Testis (tissue), 3 donors: Measurements from ENCODE around the gene NGRN. TPM values are rescaled to one million over a fixed set of nuclear protein-coding genes. Genes with fewer than 3 reads are reported as not detected.

Experiments used
- DNase-seq: peaks from one replicate; pipeline ENCODE4 v3.0.0-alpha.2; 2019
- H3K27ac ChIP-seq, 2 donors: fragments of 200-600 bp; sonication (generic); one replicate each; pipeline ENCODE4 v1.5.1; 2019
- H3K27me3 ChIP-seq: fragments of 200-600 bp; sonication (generic); one replicate; pipeline ENCODE4 v1.5.1; 2019
- H3K36me3 ChIP-seq: fragments of 200-600 bp; sonication (generic); one replicate; pipeline ENCODE4 v1.5.1; 2017; ENCODE audit warnings: low read depth; ENCODE audit errors: missing control alignments
- H3K4me1 ChIP-seq: fragments of 200-600 bp; sonication (generic); one replicate; pipeline ENCODE4 v1.5.1; 2019
- H3K4me3 ChIP-seq, 2 donors: fragments of 200-600 bp; sonication (generic); one replicate each; pipeline ENCODE4 v1.5.1; 2017 to 2019
- H3K9me3 ChIP-seq: fragments of 200-600 bp; sonication (generic); one replicate; pipeline ENCODE4 v1.5.1; 2017
- POLR2A ChIP-seq: fragments of 450-650 bp; IDR thresholded peaks from one replicate; pipeline ENCODE4 v1.6.1; 2017; ENCODE audit warnings: antibody characterized with exemption, mild to moderate bottlenecking, moderate library complexity
- whole genome bisulfite sequencing, 2 donors: methylation state at CpG; one replicate each; pipeline ENCODE4 v1.1.5; 2018; 5-methylcytosine and 5-hydroxymethylcytosine counted together
- intact Hi-C: fragments of 100-400 bp; cut with DNase I; formaldehyde crosslinking; loops from one replicate; pipeline ENCODE4 v1.15.1; 2023; ENCODE audit warnings: low total_unique reads
- polyA plus RNA-seq: library from polyadenylated mRNA; stranded (reverse); fragments of 350-450 nt; fragmentation: Illumina TruSeq; extraction: RNeasy Lipid Tissue Mini Kit (QIAGEN cat#74804); gene quantifications from one replicate; pipeline ENCODE4 v1.2.3, GENCODE V29; 2014; ENCODE audit warnings: low read depth, low replicate concordance; ENCODE audit not compliant: insufficient read depth
- total RNA-seq, 2 donors: library from RNA; depleted of rRNA; stranded (reverse); fragments of >200 nt; gene quantifications; one replicate each; pipeline ENCODE4 v1.2.3, GENCODE V29; 2016
- TF ChIP-seq, protein P1 (sequence below), 3 experiments: fragments of 450-650 bp in 2 of 3; fragments of 200-600 bp in 1 of 3; sonication (generic) in 1 of 3; IDR thresholded peaks; one replicate each; pipeline ENCODE4 v1.5.1; 2016 to 2019; ENCODE audit warnings: antibody characterized with exemption in 3 of 3, mild to moderate bottlenecking in 2 of 3, moderate library complexity in 1 of 3

Gene NGRN
- total and polyA plus RNA-seq, 3 donors from 2014 or later = 82.9 to 95.6 (median 86.1) TPM

DNA sequence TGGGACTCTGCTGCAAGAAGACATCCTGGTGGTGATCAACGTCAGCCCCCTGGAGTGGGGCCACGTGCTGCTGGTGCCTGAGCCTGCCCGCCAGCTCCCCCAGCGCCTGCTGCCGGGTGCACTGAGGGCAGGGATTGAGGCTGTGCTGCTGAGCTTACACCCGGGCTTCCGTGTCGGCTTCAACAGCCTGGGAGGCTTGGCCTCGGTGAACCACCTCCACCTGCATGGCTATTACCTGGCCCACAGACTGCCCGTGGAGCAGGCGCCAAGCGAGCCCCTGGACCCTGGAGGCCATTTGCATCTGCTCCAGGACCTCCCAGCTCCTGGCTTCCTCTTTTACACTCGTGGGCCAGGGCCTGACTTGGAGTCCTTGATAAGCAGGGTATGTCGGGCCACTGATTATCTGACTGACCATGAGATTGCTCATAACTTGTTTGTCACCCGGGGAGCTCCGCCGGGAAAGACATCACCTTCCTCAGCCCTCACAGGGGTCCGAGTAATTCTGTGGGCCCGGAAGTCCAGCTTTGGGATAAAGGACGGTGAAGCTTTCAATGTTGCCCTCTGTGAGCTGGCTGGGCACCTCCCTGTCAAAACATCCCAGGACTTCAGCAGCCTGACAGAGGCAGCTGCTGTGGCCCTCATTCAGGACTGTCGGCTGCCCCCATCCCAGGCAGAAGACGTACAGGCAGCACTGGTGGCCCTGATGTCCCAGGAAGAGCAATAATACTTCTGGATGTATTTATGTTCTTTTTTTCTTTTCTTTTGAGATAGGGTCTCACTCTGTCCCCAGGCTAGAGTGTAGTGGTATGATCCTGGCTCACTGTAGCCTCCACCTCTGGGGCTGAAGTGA, 23.9 kb upstream of the NGRN start:
- no peak overlapping the region for H3K27ac ChIP-seq
- no peaks in the 10 kb centered on the region for H3K9me3 ChIP-seq
- DNase-seq = no peak
- no peaks in the 10 kb centered on the region for H3K36me3 ChIP-seq
- TF ChIP-seq POLR2A = no peak
- TF ChIP-seq, protein P1, sequence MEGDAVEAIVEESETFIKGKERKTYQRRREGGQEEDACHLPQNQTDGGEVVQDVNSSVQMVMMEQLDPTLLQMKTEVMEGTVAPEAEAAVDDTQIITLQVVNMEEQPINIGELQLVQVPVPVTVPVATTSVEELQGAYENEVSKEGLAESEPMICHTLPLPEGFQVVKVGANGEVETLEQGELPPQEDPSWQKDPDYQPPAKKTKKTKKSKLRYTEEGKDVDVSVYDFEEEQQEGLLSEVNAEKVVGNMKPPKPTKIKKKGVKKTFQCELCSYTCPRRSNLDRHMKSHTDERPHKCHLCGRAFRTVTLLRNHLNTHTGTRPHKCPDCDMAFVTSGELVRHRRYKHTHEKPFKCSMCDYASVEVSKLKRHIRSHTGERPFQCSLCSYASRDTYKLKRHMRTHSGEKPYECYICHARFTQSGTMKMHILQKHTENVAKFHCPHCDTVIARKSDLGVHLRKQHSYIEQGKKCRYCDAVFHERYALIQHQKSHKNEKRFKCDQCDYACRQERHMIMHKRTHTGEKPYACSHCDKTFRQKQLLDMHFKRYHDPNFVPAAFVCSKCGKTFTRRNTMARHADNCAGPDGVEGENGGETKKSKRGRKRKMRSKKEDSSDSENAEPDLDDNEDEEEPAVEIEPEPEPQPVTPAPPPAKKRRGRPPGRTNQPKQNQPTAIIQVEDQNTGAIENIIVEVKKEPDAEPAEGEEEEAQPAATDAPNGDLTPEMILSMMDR (IDR thresholded peaks at IDR 0.05) = no peak
- H3K27me3 ChIP-seq = no peaks in the 10 kb centered on the region
- intact Hi-C loops = no loop called here
- H3K4me3 ChIP-seq = no peak overlapping the region
- no peaks in the 10 kb centered on the region for H3K4me1 ChIP-seq
- WGBS, 2 donors = 79 to 83% methylated on average over 2 to 20 of the region's 22 CpGs

DNA sequence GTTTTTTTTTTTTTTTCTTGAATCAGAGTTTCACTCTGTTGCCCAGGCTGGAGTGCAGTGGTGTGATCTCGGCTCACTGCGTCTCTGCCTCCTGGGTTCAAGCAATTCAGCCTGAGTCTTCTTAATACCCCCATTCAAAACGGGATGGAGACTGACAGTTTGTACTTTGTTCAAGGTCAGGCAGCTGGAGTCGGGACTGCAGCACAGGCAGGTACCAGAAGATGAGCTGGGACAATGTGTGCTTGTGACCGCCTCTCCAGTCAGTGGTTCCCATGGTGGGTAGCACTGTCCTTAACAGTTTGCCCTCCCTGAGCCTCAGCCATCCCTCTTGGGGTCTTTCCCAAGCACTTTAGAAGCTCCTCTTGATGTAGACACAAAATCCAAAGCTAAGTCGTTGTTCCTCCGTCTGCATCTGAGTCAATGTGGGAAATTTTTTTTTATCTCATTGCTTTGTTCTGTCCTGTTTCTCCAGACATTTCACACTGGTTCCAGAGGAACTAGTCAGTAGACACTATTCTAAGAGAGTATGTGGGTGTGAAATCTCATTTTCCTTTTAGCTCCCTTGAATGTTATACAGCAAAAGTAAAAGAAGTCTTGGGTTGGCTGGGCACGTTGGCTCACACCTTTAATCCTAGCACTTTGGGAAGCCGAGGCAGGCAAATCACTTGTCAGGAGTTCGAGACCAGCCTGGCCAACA, 21.4 kb upstream of the NGRN start:
- no peaks in the 10 kb centered on the region for H3K36me3 ChIP-seq
- DNase-seq = no peak
- H3K9me3 ChIP-seq = no peaks in the 10 kb centered on the region
- intact Hi-C loops = no loop called here
- H3K27me3 ChIP-seq = no peaks in the 10 kb centered on the region
- WGBS, 2 donors = 46 to 55% methylated on average over 10 of the region's 10 CpGs
- peak overlapping the region in 1 of 2 donors; percentile 15 for H3K27ac ChIP-seq
- no peak overlapping the region for H3K4me3 ChIP-seq
- no peak for TF ChIP-seq POLR2A
- TF ChIP-seq, protein P1 (IDR thresholded peaks at IDR 0.05) = no peak
- H3K4me1 ChIP-seq = no peaks in the 10 kb centered on the region

DNA sequence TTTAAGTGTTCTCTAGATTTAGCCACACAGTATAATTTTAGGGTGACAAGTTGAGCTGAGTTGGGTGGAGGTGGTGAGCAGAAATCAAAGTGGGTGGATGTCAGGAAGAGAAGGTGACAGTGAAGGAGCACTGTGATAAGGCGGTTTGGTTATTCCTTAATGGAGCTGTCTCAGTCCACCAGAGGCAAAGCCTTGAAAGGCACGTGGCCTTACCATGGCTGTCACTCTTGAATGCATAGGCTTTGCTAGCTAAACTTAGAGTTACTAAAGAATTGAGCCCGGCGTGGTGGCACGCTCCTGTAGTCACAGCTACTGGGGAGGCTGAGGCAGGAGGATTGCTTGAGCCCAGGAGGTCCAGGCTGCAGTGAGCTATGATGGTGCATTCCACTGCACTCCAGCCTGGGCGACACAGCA, 16.7 kb upstream of the NGRN start:
- Histone ChIP-seq H3K27ac (peak overlapping the region in 1 of 2 donors; percentile 28), H3K4me1 (peaks cover 5% of the 10 kb centered on the region), H3K9me3 (no peaks in the 10 kb centered on the region), H3K4me3 (peak overlapping the region; percentile 57 to 58), H3K36me3 (no peaks in the 10 kb centered on the region), H3K27me3 (no peaks in the 10 kb centered on the region)
- intact Hi-C loops = no loop called here
- no peak for TF ChIP-seq POLR2A
- DNase-seq = no peak
- WGBS, 2 donors = 49 to 55% methylated on average over 6 of the region's 6 CpGs

DNA sequence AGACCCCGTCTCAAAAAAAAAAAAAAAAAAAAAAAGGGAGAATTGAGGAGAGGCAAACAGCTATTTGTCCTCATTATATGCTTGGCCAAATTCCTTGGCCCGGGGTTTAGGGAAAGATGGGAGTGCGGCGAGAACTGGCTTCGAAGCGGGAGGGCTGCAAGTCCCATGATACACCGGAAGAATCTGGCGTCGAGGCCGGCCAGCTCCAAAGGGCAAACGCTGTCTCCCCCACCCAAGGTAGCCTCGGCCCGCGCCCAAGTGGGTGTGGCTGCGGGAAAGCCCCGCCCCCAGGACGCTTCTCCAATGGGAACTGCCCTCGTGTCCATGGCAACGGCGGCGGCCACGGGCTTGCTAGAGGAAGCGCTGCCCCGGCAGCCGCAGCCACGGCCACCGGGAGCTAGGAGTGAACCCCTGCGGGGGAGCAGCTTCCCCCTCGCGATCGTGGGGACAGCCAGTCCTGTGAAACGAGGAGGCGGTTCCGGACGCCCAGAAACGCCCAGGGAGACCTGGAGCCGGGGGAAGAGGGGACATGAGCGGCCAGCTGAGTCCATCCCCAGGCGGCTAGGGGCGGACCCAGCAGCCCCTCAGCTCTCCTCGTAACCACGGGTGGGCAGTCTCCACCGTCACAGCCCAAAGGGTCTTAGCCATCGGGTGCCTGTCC, 16.1 kb upstream of the NGRN start, which contains the start of gene TTLL13:
TTLL13 (plus strand) TSS at position 354 of the 661 bp plus-strand sequence. CDS start 1,075 bp downstream, outside the sequence.
- peak; percentile 98 for DNase-seq
- no peaks in the 10 kb centered on the region for H3K27me3 ChIP-seq
- 0 to 1% methylated on average over 14 to 44 of the region's 44 CpGs for WGBS, 2 donors
- no peaks in the 10 kb centered on the region for H3K9me3 ChIP-seq
- H3K27ac ChIP-seq = peak within 1 kb of the TSS in 1 of 2 donors; percentile 64
- H3K4me1 ChIP-seq = peaks cover 5% of the 10 kb centered on the region
- intact Hi-C loops = no loop called here
- no peaks in the 10 kb centered on the region for H3K36me3 ChIP-seq
- TF ChIP-seq, protein P1 (IDR thresholded peaks at IDR 0.05) = no peak
- peak within 1 kb of the TSS; percentile 57 to 58 for H3K4me3 ChIP-seq

DNA sequence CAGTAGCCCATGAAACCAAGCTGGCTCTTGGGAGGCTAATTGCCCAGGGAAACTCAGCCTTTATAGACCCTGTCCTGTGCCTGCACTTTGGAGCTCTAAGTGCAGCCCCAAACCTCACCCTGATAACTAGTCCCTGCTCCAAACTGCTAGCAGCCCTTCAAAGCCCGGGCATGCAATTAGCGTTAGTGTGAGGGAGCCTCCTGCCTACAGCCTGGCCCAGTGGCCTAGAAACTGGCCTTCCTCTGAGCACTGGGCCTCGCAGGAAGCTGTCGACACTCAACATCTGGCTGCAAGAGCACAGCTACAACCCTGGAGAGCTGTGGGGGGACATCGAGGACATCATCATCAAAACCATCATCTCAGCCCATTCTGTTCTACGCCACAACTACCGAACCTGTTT, 7.7 kb upstream of the NGRN start:
- TF ChIP-seq, protein P1 (IDR thresholded peaks at IDR 0.05) = no peak
- TF ChIP-seq POLR2A = no peak
- no peak overlapping the region for H3K27ac ChIP-seq
- no peaks in the 10 kb centered on the region for H3K27me3 ChIP-seq
- H3K36me3 ChIP-seq = no peaks in the 10 kb centered on the region
- no peaks in the 10 kb centered on the region for H3K9me3 ChIP-seq
- intact Hi-C loops = no loop called here
- H3K4me1 ChIP-seq = no peaks in the 10 kb centered on the region
- no peak overlapping the region for H3K4me3 ChIP-seq
- 80% methylated on average over 7 of the region's 7 CpGs; no CpG with 5 or more reads in 1 of the 2 donors for WGBS, 2 donors
- DNase-seq = no peak
